ENCODE results near the gene CDH15. TPM values are rescaled to one million over a fixed set of nuclear protein-coding genes. Genes with fewer than 3 reads are reported as not detected.
A peak's percentile ranks its signal among the peaks of the same experiment; 100 is the strongest.
"Not testable (repeated sequence)": the region's sequence is repeated elsewhere in the genome, so short reads cannot be mapped to it uniquely, and the experiment has no call there.

CDH15 gene
- total and polyA plus RNA-seq, 2 of the 13 experiments (the other 11 are each of a cell fraction or from before 2014, with no cell fraction given): 0.74 to 2.2 TPM

DNA sequence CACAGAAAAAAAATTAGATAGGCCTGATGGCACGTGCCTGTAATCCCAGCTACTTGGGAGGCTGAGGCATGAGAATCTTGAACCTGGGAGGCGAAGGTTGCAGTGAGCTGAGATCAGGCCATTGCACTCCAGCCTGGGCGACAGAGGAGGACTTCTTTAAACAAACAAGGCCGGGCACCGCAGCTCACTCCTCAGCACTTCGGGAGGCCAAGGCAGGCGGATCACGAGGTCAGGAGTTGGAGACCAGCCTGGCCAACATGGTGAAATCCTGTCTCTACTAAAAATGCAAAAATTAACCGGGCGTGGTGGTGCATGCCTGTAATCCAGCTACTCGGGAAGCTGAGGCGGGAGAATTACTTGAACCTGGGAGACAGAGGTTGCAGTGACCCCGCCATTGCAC, 72.7 kb downstream of the CDH15 start (continued):
- TF ChIP-seq ZBTB38 (CRISPR knock-in tag; IDR thresholded peaks at IDR 0.05): 0 out of 2 replicates have a peak, but pooled peaks have one; percentile 36
- peak; percentile 37; the same call in 1 of the 2 replicates for TF ChIP-seq AKAP8 (CRISPR knock-in tag; IDR thresholded peaks at IDR 0.05)
- TF ChIP-seq, protein P1, sequence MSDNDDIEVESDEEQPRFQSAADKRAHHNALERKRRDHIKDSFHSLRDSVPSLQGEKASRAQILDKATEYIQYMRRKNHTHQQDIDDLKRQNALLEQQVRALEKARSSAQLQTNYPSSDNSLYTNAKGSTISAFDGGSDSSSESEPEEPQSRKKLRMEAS (IDR thresholded peaks at IDR 0.05): peak; percentile 23; the same call in 1 of the 2 replicates
- TF ChIP-seq SAFB2 (CRISPR knock-in tag; IDR thresholded peaks at IDR 0.05; ENCODE audit: borderline replicate concordance, low read depth): 0 out of 2 replicates have a peak, but pooled peaks have one; percentile 35
- TF ChIP-seq FOXA1 (IDR thresholded peaks at IDR 0.05); CBX2 (IDR thresholded peaks at IDR 0.05; ENCODE audit: low read depth, low read length): not testable (repeated sequence)
- TF ChIP-seq FOXA1 (CRISPR knock-in tag; IDR thresholded peaks at IDR 0.05): 0 out of 2 replicates have a peak, but pooled peaks have one; percentile 25
- 0 out of 2 replicates have a peak, but pooled peaks have one; percentile 37 for TF ChIP-seq CBX2 (CRISPR knock-in tag; IDR thresholded peaks at IDR 0.05; ENCODE audit: low read depth)

DNA sequence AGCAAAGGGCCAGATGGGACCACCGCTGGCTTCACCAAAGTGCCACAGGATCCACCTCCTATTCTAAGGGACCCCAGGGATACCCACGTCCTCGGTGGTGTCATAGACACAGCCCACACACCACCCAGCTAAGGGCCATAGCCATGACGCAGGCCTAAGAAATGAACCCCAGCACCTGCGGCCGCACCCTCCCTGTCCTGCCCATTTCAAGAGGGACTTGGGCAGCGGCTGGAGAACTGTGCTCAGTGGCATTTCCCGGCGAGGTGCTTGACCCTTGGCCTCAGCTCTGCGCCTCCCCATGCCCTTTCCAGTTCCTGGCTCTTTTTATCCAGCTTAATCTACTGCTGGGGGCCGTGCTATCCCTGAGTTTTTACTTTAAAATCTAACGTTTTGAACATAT, 73.2 kb downstream of the CDH15 start:
- TF ChIP-seq, protein P2, sequence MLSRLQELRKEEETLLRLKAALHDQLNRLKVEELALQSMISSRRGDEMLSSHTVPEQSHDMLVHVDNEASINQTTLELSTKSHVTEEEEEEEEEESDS (CRISPR knock-in tag; IDR thresholded peaks at IDR 0.05; ENCODE audit: borderline replicate concordance): no peak
- peak; percentile 82 for TF ChIP-seq AGO2 (optimal IDR thresholded peaks at IDR 0.05; ENCODE audit: low read depth, low read length)
- TF ChIP-seq, protein P3, sequence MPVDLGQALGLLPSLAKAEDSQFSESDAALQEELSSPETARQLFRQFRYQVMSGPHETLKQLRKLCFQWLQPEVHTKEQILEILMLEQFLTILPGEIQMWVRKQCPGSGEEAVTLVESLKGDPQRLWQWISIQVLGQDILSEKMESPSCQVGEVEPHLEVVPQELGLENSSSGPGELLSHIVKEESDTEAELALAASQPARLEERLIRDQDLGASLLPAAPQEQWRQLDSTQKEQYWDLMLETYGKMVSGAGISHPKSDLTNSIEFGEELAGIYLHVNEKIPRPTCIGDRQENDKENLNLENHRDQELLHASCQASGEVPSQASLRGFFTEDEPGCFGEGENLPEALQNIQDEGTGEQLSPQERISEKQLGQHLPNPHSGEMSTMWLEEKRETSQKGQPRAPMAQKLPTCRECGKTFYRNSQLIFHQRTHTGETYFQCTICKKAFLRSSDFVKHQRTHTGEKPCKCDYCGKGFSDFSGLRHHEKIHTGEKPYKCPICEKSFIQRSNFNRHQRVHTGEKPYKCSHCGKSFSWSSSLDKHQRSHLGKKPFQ (CRISPR knock-in tag; IDR thresholded peaks at IDR 0.05; ENCODE audit: insufficient replicate concordance): peak; percentile 29
- 0 out of 2 replicates have a peak, but pooled peaks have one; percentile 7 for TF ChIP-seq ZC3H13 (CRISPR knock-in tag; IDR thresholded peaks at IDR 0.05)
- no peak for TF ChIP-seq RELA (CRISPR knock-in tag; IDR thresholded peaks at IDR 0.05)
- no peak for TF ChIP-seq ZBTB1 (CRISPR knock-in tag; IDR thresholded peaks at IDR 0.05; ENCODE audit: borderline replicate concordance)
- TF ChIP-seq ZNF33B (CRISPR knock-in tag; IDR thresholded peaks at IDR 0.05): no peak
- 0 out of 2 replicates have a peak, but pooled peaks have one; percentile 27 for TF ChIP-seq HNRNPL (IDR thresholded peaks at IDR 0.05; ENCODE audit: low read depth, low read length)
- DNase-seq (ENCODE audit: low spot score) (no peak), ATAC-seq (no peak), FAIRE-seq (no peak)
- Histone ChIP-seq H3K27ac (ENCODE audit: extremely low read length, insufficient read depth, low read length) (no peak overlapping the region), H3K27me3 (ENCODE audit: control insufficient read depth in 1 of 2, insufficient read depth in 2 of 2, low read length in 2 of 2) (no peaks in the 10 kb centered on the region; a peak in 1 of 5 replicates), H3K9ac (ENCODE audit: insufficient read depth, low read depth, low read length) (no peak overlapping the region), H3K36me3 (replicated peaks in 1 of 2; ENCODE audit: control insufficient read depth in 1 of 2, insufficient read depth in 2 of 2, low read length in 2 of 2) (no peaks in the 10 kb centered on the region), H3K79me2 (ENCODE audit: insufficient read depth, low read length) (peaks cover 8% of the 10 kb centered on the region), H3K4me2 (ENCODE audit: low read depth, low read length) (peak overlapping the region; percentile 64), H3K9me3 (ENCODE audit: low read length) (no peaks in the 10 kb centered on the region), H2AFZ (ENCODE audit: low read length) (no peak overlapping the region), H4K20me1 (ENCODE audit: insufficient read depth, low read length) (no peaks in the 10 kb centered on the region), H3K4me3 (replicated peaks in 1 of 3; ENCODE audit: insufficient read depth in 1 of 3, low read depth in 2 of 3, low read length in 3 of 3) (no peak overlapping the region), H3K4me1 (ENCODE audit: insufficient read depth, low read length) (peaks cover 57% of the 10 kb centered on the region)
- intact Hi-C loops (cut with micrococcal nuclease; ENCODE audit: unreplicated experiment) (loop anchor here (5.0 kb wide), 1 partner anchor 263 kb away; the partner anchor contains the start of gene SPG7), in situ Hi-C loops (cut with HindIII; ENCODE audit: extremely low pct_ligation_motif_present, low pct_unique_long_range_greater_than_20kb) (no loop called here)
- CTCF ChIA-PET (ENCODE audit: low intra/inter-chr PET ratio, low total read pairs): no interaction called here
- 62% methylated on average over 12 of the region's 12 CpGs for WGBS (ENCODE audit: low lambda C conversion rate)
- POLR2A ChIA-PET: interaction anchor here (6.6 kb wide), 1 partner anchor 16 kb away, joined by 78 read pairs; no protein-coding TSS in a partner anchor
- BruUV-seq (replicated peaks): no TSS peak
